GM18517 (cell line): ENCODE measurements around the gene ATP2A3.

ENCODE experiments used
- ATAC-seq: cut with Tn5 transposase; IDR thresholded peaks from one replicate; pipeline ENCODE4 v1.9.1; 2021; ENCODE audit warnings: mild to moderate bottlenecking, moderate library complexity; ENCODE audit not compliant: unreplicated experiment

ATP2A3 gene

DNA sequence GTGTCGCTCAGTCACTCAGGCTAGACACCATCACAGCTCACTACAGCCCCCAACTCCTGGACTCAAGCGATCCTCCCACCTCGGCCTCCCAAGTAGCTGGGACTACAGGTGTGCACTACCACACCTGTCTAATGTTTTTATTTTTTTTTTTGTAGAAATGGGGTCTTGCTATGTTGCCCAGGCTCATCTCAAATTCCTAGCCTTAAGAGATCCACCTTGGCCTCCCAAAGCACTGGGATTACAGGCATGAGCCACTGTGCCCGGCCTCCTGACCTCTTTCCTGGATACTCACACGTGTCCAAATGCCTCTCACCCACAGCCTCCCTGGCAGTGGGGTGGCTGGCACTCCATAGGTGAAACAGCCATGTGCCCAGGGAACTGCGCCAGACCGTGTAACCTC is 88.9 kb downstream of the ATP2A3 start:
- no peak for ATAC-seq
